Testis (tissue), 3 donors: Measurements from ENCODE around the gene DYNC2LI1. TPM values are rescaled to one million over a fixed set of nuclear protein-coding genes. Genes with fewer than 3 reads are reported as not detected.
A peak's percentile ranks its signal among the peaks of the same experiment; 100 is the strongest.

ENCODE experiments used
- DNase-seq: peaks from one replicate; pipeline ENCODE4 v3.0.0-alpha.2; 2019
- H3K27ac ChIP-seq, 2 donors: fragments of 200-600 bp; sonication (generic); one replicate each; pipeline ENCODE4 v1.5.1; 2019
- H3K27me3 ChIP-seq: fragments of 200-600 bp; sonication (generic); one replicate; pipeline ENCODE4 v1.5.1; 2019
- H3K36me3 ChIP-seq: fragments of 200-600 bp; sonication (generic); one replicate; pipeline ENCODE4 v1.5.1; 2017; ENCODE audit warnings: low read depth; ENCODE audit errors: missing control alignments
- H3K4me1 ChIP-seq: fragments of 200-600 bp; sonication (generic); one replicate; pipeline ENCODE4 v1.5.1; 2019
- H3K4me3 ChIP-seq, 2 donors: fragments of 200-600 bp; sonication (generic); one replicate each; pipeline ENCODE4 v1.5.1; 2017 to 2019
- H3K9me3 ChIP-seq: fragments of 200-600 bp; sonication (generic); one replicate; pipeline ENCODE4 v1.5.1; 2017
- POLR2A ChIP-seq: fragments of 450-650 bp; IDR thresholded peaks from one replicate; pipeline ENCODE4 v1.6.1; 2017; ENCODE audit warnings: antibody characterized with exemption, mild to moderate bottlenecking, moderate library complexity
- WGBS, 2 donors: methylation state at CpG; one replicate each; pipeline ENCODE4 v1.1.5; 2018; 5-methylcytosine and 5-hydroxymethylcytosine counted together
- intact Hi-C: fragments of 100-400 bp; cut with DNase I; formaldehyde crosslinking; loops from one replicate; pipeline ENCODE4 v1.15.1; 2023; ENCODE audit warnings: low total_unique reads
- polyA plus RNA-seq: library from polyadenylated mRNA; stranded (reverse); fragments of 350-450 nt; fragmentation: Illumina TruSeq; extraction: RNeasy Lipid Tissue Mini Kit (QIAGEN cat#74804); gene quantifications from one replicate; pipeline ENCODE4 v1.2.3, GENCODE V29; 2014; ENCODE audit warnings: low read depth, low replicate concordance; ENCODE audit not compliant: insufficient read depth
- total RNA-seq, 2 donors: library from RNA; depleted of rRNA; stranded (reverse); fragments of >200 nt; gene quantifications; one replicate each; pipeline ENCODE4 v1.2.3, GENCODE V29; 2016
- TF ChIP-seq, protein P1 (sequence below), 3 experiments: fragments of 450-650 bp in 2 of 3; fragments of 200-600 bp in 1 of 3; sonication (generic) in 1 of 3; IDR thresholded peaks; one replicate each; pipeline ENCODE4 v1.5.1; 2016 to 2019; ENCODE audit warnings: antibody characterized with exemption in 3 of 3, mild to moderate bottlenecking in 2 of 3, moderate library complexity in 1 of 3

DYNC2LI1 gene
- total and polyA plus RNA-seq, 3 donors from 2014 or later, result 48.8 to 66.8 (median 60.4) TPM

GRCh38 chr2:43766006-43766405, 7.8 kb upstream of the DYNC2LI1 start:
- Histone ChIP-seq H3K36me3 (no peaks in the 10 kb centered on the region), H3K9me3 (no peaks in the 10 kb centered on the region), H3K4me1 (no peaks in the 10 kb centered on the region), H3K4me3 (no peak overlapping the region), H3K27me3 (no peaks in the 10 kb centered on the region), H3K27ac (no peak overlapping the region)
- TF ChIP-seq, protein P1, sequence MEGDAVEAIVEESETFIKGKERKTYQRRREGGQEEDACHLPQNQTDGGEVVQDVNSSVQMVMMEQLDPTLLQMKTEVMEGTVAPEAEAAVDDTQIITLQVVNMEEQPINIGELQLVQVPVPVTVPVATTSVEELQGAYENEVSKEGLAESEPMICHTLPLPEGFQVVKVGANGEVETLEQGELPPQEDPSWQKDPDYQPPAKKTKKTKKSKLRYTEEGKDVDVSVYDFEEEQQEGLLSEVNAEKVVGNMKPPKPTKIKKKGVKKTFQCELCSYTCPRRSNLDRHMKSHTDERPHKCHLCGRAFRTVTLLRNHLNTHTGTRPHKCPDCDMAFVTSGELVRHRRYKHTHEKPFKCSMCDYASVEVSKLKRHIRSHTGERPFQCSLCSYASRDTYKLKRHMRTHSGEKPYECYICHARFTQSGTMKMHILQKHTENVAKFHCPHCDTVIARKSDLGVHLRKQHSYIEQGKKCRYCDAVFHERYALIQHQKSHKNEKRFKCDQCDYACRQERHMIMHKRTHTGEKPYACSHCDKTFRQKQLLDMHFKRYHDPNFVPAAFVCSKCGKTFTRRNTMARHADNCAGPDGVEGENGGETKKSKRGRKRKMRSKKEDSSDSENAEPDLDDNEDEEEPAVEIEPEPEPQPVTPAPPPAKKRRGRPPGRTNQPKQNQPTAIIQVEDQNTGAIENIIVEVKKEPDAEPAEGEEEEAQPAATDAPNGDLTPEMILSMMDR (IDR thresholded peaks at IDR 0.05), result no peak
- TF ChIP-seq POLR2A, result no peak
- intact Hi-C loops, result no loop called here
- no peak for DNase-seq
- 91 to 95% methylated on average over 4 of the region's 4 CpGs for WGBS, 2 donors

- DNase-seq, result no peak
- Histone ChIP-seq H3K36me3 (no peaks in the 10 kb centered on the region), H3K27me3 (no peaks in the 10 kb centered on the region), H3K4me1 (peaks cover 7% of the 10 kb centered on the region), H3K9me3 (no peaks in the 10 kb centered on the region), H3K27ac (peak overlapping the region; percentile 89 to 94), H3K4me3 (peak overlapping the region; percentile 82 to 95)
- TF ChIP-seq, protein P1 (IDR thresholded peaks at IDR 0.05), result no peak
- no peak for TF ChIP-seq POLR2A
- intact Hi-C loops, result no loop called here
- 8 to 12% methylated on average over 7 of the region's 7 CpGs for WGBS, 2 donors
Measured at GRCh38 chr2:43774617-43775016, 778 bp downstream of the DYNC2LI1 start.

GRCh38 chr2:43776324-43776723, 2.5 kb downstream of the DYNC2LI1 start:
- no peak overlapping the region for H3K4me3 ChIP-seq
- no peak for TF ChIP-seq POLR2A
- TF ChIP-seq, protein P1 (IDR thresholded peaks at IDR 0.05), result no peak
- intact Hi-C loops, result no loop called here
- 77 to 83% methylated on average over 1 of the region's 1 CpG for WGBS, 2 donors
- no peaks in the 10 kb centered on the region for H3K9me3 ChIP-seq
- H3K4me1 ChIP-seq, result peaks cover 7% of the 10 kb centered on the region
- H3K27ac ChIP-seq, result no peak overlapping the region
- no peak for DNase-seq
- no peaks in the 10 kb centered on the region for H3K27me3 ChIP-seq
- H3K36me3 ChIP-seq, result no peaks in the 10 kb centered on the region

DNA sequence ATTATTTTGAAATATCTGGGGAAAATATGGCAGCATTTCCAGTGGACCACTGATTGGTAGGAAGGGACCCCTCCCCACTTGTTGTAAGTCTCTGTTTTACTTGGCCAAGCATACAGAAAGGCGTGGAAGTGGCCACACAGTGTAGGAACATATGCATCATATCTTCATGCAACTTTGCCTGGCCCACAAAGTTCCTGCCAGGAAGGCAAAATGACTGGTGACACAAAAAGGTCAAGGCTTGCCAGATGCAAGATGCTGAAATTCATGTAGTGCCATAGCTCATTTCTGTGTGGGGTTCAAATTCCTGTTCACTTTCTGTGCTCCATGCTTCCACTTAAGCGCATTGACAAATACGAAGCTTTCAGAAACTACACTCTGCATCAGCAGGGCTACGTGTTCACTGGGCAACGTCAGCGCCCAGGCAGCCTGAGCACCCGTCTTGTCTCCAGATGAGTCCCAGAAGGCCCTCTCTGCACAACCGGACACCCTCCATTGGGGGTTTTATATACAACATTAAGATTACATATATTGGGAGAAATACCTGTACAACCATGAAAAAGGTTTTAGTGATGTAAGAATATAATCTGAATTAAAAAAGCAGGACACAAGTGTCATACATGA, 3.6 kb downstream of the DYNC2LI1 start:
- H3K27ac ChIP-seq, result no peak overlapping the region
- no peak for DNase-seq
- intact Hi-C loops, result no loop called here
- H3K36me3 ChIP-seq, result no peaks in the 10 kb centered on the region
- 96 to 98% methylated on average over 8 of the region's 8 CpGs for WGBS, 2 donors
- H3K27me3 ChIP-seq, result no peaks in the 10 kb centered on the region
- TF ChIP-seq POLR2A, result no peak
- TF ChIP-seq, protein P1 (IDR thresholded peaks at IDR 0.05), result no peak
- peaks cover 7% of the 10 kb centered on the region for H3K4me1 ChIP-seq
- no peak overlapping the region for H3K4me3 ChIP-seq
- H3K9me3 ChIP-seq, result no peaks in the 10 kb centered on the region

- intact Hi-C loops, result no loop called here
- Histone ChIP-seq H3K4me3 (no peak overlapping the region), H3K36me3 (no peaks in the 10 kb centered on the region), H3K27ac (no peak overlapping the region), H3K4me1 (peaks cover 7% of the 10 kb centered on the region), H3K9me3 (no peaks in the 10 kb centered on the region), H3K27me3 (no peaks in the 10 kb centered on the region)
- DNase-seq, result no peak
- TF ChIP-seq, protein P1 (IDR thresholded peaks at IDR 0.05), result no peak
- no peak for TF ChIP-seq POLR2A
- 92 to 96% methylated on average over 8 of the region's 8 CpGs for WGBS, 2 donors
Measured at GRCh38 chr2:43778233-43778632, 4.4 kb downstream of the DYNC2LI1 start.
